Osteoblast (primary cell): ENCODE data around the gene TTC27. TPM values are rescaled to one million over a fixed set of nuclear protein-coding genes. Genes with fewer than 3 reads are reported as not detected.

Experiments
- DNase-seq: peaks from one replicate; pipeline ENCODE4 v3.0.0; 2011; ENCODE audit warnings: low spot score, mixed read lengths; ENCODE audit not compliant: insufficient read length; ENCODE audit errors: missing footprints
- H2AFZ ChIP-seq: 2 replicates; pipeline ENCODE4 v1.6.0; 2011; ENCODE audit warnings: mild to moderate bottlenecking, low read length
- H3K27ac ChIP-seq: 2 replicates; pipeline ENCODE4 v1.5.1; 2011; ENCODE audit warnings: mild to moderate bottlenecking, low read depth, low read length, moderate library complexity
- H3K27me3 ChIP-seq: 2 replicates; pipeline ENCODE4 v1.6.0; 2012; ENCODE audit warnings: mild to moderate bottlenecking, control low read depth, inconsistent platforms, low read length, moderate library complexity; ENCODE audit not compliant: insufficient read depth
- H3K36me3 ChIP-seq: 2 replicates; pipeline ENCODE4 v1.5.1; 2011; ENCODE audit warnings: mild to moderate bottlenecking, low read length, control low read depth, moderate library complexity; ENCODE audit not compliant: insufficient read depth
- H3K4me1 ChIP-seq: 2 replicates; pipeline ENCODE4 v1.5.1; 2011; ENCODE audit warnings: mild to moderate bottlenecking, low read length, control low read depth, moderate library complexity; ENCODE audit not compliant: insufficient read depth
- H3K4me2 ChIP-seq: 2 replicates; pipeline ENCODE4 v1.6.0; 2011; ENCODE audit warnings: mild to moderate bottlenecking, low read length; ENCODE audit not compliant: insufficient read depth
- H3K4me3 ChIP-seq: fragments of 200-600 bp; sonication (generic); 3 replicates; pipeline ENCODE4 v1.5.1; 2012; ENCODE audit warnings: mild to moderate bottlenecking, low read length, inconsistent platforms; ENCODE audit not compliant: insufficient read depth
- H3K79me2 ChIP-seq: 2 replicates; pipeline ENCODE4 v1.6.0; 2012; ENCODE audit warnings: mild to moderate bottlenecking, low read length, control low read depth, inconsistent platforms; ENCODE audit not compliant: insufficient read depth
- H3K9me3 ChIP-seq: 2 replicates; pipeline ENCODE4 v1.5.1; 2011; ENCODE audit warnings: low read depth, low read length, control low read depth
- H4K20me1 ChIP-seq: 2 replicates; pipeline ENCODE4 v1.6.0; 2012; ENCODE audit warnings: mild to moderate bottlenecking, low read length, control low read depth; ENCODE audit not compliant: insufficient read depth
- CTCF ChIP-seq: IDR thresholded peaks from 2 replicates; pipeline ENCODE4 v1.5.1; 2011; ENCODE audit warnings: mild to moderate bottlenecking, low read depth, low read length, moderate library complexity; ENCODE audit errors: extremely low read depth
- total RNA-seq: library from RNA; depleted of rRNA; stranded (reverse); fragments of >200 nt; gene quantifications from 2 replicates; pipeline ENCODE4 v1.2.3, GENCODE V29; 2012

The TTC27 gene
- total RNA-seq, 1 donor: 25.3 TPM

- Histone ChIP-seq H2AFZ (no peak overlapping the region), H3K27me3 (no peaks in the 10 kb centered on the region), H4K20me1 (no peaks in the 10 kb centered on the region), H3K4me3 (no peak overlapping the region), H3K27ac (no peak overlapping the region), H3K4me1 (peaks cover 6% of the 10 kb centered on the region), H3K79me2 (no peaks in the 10 kb centered on the region), H3K36me3 (no peaks in the 10 kb centered on the region), H3K9me3 (no peaks in the 10 kb centered on the region), H3K4me2 (no peak overlapping the region)
- TF ChIP-seq CTCF: no peak
- DNase-seq: no peak
Measured at GRCh38 chr2:32820088-32820487, 192.2 kb downstream of the TTC27 start.

- no peak for TF ChIP-seq CTCF
- DNase-seq: no peak
- Histone ChIP-seq H3K9me3 (no peaks in the 10 kb centered on the region), H3K4me2 (no peak overlapping the region), H3K27ac (no peak overlapping the region), H3K79me2 (no peaks in the 10 kb centered on the region), H3K36me3 (no peaks in the 10 kb centered on the region), H4K20me1 (no peaks in the 10 kb centered on the region), H2AFZ (no peak overlapping the region), H3K4me3 (no peak overlapping the region), H3K27me3 (no peaks in the 10 kb centered on the region), H3K4me1 (peaks cover 7% of the 10 kb centered on the region)
Measured at GRCh38 chr2:32820701-32821100, 192.9 kb downstream of the TTC27 start.

DNA sequence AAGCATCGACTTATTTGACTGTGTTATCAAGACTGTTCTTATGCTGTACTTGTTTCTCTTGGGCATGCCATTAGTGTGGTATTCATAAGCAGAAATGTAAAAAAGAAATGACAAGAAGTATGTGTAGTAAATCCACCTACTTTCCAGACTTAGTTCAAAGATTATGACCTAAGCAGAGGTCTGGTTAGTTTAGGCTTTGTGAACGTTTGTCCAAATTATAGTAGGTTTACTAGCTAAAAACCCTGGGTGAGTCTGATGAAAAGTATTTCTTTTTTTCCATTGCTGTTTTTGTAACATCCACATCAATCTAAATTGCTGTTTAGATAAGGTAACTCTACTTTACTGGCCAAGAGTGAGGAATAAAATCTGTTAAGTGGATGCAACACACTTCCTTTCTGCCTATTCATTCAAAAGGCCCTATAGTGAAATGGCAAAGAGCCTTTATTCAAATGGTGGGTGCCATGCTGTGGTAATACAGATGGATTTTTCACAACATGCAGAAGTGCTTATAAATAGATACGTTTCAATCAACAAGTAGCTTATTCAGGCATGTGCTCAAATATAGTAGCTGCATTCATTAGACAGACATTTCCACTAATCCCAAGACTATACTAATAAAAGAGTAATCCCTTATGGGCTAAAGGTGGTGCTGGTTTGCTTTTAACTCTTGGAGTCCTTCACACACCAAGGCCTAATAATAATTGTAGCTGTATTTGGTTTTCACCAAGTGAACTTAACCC is 196.4 kb downstream of the TTC27 start:
- Histone ChIP-seq H4K20me1 (no peaks in the 10 kb centered on the region), H3K79me2 (no peaks in the 10 kb centered on the region), H3K4me2 (no peak overlapping the region), H3K27ac (no peak overlapping the region), H3K9me3 (no peaks in the 10 kb centered on the region), H3K4me1 (peaks cover 7% of the 10 kb centered on the region), H3K36me3 (no peaks in the 10 kb centered on the region), H2AFZ (no peak overlapping the region), H3K27me3 (no peaks in the 10 kb centered on the region), H3K4me3 (no peak overlapping the region)
- TF ChIP-seq CTCF: no peak
- DNase-seq: no peak

GRCh38 chr2:32825291-32825712 is 197.5 kb downstream of the TTC27 start:
- Histone ChIP-seq H3K9me3 (no peaks in the 10 kb centered on the region), H3K27me3 (no peaks in the 10 kb centered on the region), H3K36me3 (no peaks in the 10 kb centered on the region), H3K4me2 (no peak overlapping the region), H4K20me1 (no peaks in the 10 kb centered on the region), H2AFZ (no peak overlapping the region), H3K79me2 (no peaks in the 10 kb centered on the region), H3K4me3 (no peak overlapping the region), H3K4me1 (peaks cover 7% of the 10 kb centered on the region), H3K27ac (no peak overlapping the region)
- DNase-seq: no peak
- no peak for TF ChIP-seq CTCF
